GM10847 (cell line): ENCODE data around the gene TEP1.

Experiments used
- POLR2A ChIP-seq: IDR thresholded peaks from 2 replicates; pipeline ENCODE4 v1.6.1; 2011; ENCODE audit not compliant: insufficient read length; ENCODE audit errors: extremely low read depth

Gene TEP1

DNA sequence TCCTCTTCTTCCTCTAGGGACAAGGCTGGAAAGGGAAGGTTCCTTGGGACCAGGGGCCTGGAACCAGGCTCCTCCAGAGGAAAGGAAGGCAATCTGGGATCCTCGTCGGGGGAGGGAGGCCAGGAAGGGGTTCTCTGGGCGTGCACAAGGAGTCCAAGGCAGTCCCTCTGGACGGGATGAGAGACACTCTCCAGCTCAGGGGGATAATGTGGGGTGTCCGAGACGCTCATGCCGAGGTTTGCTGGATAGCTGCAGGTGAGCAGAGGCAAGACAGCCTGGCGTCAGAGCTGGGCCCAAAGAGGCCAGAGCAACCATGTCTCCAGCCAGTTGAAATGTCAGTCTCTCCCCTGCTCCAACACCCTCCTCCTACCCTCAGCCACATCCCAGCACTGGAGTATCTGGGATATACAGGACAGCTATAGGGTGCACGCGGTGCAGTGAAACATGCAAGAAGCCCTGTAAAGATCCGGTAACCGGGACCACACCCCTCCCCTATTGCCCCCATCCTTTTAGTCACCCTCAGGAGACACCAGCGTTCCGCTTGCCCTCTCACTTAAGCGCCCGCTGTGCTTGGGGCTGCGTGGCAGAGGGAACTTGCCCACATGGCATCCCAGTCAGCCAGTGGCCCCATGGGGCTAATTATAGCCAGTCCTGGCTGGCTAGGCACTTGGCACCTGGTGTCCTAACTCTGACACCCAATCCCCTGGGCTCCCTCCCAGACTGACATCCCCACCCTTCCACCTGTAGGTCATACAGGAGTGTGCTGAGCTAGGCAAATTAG lies 22.5 kb upstream of the TEP1 start, which contains the start of gene KLHL33:
TSS of gene KLHL33 (minus strand) at position 585 of the 781 bp plus-strand sequence. CDS start at position 230, 355 bp downstream.
- TF ChIP-seq POLR2A: no peak

DNA sequence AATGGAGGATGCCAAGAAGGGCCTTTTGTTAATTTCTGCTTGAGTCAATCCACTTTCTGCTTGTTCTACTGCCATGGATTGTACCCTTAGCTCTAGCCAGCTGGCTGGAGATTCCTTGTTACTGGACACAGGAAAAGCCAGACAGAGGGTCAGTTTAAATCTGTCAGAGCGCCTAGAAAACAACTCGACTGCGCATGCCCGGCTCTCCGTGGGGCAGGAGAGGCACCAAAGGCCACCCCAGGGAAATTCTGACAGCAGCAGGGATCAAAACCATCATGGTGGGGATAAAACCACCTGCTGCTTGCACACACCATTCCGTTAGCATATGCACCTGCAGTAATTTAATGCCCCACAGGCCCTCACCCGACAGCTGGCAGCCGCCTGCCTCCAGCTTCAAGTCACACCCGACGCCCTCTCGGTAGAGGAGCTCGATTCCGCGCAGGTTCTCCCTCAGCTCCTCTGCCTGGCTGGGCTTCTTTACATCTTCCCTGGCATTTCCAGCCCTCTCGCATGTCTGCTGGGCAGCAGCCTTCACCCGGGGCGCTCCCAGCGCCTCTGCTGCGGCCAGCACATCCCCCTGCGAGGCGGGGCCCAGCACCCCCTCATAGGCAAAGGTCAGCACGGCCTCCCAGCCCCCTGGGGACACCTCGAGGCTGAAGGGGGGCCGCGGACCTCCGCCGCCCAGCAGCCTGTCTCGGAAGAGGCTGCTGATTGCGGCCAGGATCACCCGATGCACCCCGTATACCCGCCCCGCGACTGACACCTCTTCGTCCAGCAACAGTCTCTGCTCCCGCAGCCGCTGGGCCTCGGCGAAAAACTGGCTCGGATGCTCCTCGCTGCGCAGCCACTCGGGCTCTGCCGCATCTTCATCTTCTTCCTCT lies 21.6 kb upstream of the TEP1 start:
- no peak for TF ChIP-seq POLR2A

DNA sequence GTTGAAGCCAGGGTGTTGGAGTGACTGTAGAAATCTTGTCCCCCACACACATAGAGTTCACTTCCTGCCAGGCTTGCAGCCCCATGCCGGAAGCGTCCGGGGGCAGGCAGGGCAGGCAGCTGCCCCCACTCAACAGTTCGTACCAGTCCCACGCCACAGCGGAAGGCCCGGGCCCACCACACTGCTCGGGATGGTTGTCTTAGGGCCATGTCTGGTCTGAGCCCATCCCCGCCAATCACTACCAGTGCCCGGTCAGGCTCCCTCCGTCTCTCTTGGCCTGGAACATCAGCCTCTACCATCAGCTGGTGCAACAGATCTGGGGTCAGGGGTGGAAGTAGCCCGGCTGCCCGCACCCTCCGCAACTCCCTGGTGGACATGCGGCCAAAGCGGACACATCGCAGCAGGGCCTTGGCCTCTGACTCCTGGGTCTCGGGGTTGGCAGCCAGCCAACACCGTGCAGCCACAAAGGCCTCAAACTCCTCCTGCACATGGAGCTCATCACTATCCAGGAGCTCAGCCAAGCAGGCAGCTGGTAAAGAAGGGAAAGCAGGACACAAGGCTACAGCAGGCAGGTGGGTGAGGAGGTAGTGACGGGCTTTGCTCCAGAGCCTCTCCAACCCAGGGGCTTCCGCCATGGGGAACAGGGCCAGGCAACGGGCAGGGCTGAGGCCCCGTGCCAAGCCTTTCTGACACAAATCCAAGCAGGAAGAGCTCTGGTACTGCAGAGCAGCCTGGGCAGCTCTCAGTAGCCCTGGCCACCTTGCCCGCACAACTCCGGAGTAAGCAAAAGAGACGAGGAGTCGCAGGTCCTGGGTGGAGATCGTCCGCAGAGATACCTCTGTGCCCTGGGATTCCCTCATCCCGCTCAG lies 16.7 kb upstream of the TEP1 start:
- no peak for TF ChIP-seq POLR2A

DNA sequence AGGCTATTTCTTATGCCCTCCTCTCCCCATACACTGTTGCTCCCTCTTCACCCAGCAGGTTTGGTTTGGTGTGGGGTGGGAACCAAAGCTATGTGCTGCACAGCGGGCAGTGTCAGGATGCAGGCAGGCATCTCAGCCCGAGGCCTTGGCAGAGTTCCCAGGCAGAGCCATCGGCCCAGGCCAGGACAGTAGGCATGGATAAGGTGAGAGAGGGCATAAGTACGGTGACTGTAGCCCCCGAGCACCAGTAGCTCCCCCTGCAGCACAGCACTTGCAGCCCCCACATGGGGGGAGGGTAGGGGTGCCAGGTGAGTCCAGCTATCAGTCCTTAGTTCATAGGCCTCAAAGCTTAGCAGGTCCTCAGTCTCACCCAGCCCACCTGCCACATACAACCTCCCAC lies 15.5 kb upstream of the TEP1 start:
- TF ChIP-seq POLR2A: no peak

DNA sequence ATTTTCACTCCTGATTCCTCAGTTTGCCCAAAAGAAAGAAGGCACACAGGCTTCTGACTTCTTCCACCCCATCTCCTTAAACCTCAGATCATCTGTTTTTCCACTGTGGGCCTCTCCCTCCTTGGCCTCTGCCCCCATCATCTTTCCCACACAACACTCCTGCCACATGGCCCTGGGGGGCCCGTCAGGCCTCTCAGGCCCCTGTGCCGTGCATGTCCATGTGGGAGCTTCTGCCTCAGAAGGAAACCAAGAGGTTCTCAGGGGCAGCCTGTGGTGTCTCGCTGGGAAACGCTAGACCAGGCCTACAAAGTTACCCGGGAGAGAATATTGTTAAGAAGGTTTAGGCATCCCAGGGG lies 14.7 kb upstream of the TEP1 start:
- no peak for TF ChIP-seq POLR2A

DNA sequence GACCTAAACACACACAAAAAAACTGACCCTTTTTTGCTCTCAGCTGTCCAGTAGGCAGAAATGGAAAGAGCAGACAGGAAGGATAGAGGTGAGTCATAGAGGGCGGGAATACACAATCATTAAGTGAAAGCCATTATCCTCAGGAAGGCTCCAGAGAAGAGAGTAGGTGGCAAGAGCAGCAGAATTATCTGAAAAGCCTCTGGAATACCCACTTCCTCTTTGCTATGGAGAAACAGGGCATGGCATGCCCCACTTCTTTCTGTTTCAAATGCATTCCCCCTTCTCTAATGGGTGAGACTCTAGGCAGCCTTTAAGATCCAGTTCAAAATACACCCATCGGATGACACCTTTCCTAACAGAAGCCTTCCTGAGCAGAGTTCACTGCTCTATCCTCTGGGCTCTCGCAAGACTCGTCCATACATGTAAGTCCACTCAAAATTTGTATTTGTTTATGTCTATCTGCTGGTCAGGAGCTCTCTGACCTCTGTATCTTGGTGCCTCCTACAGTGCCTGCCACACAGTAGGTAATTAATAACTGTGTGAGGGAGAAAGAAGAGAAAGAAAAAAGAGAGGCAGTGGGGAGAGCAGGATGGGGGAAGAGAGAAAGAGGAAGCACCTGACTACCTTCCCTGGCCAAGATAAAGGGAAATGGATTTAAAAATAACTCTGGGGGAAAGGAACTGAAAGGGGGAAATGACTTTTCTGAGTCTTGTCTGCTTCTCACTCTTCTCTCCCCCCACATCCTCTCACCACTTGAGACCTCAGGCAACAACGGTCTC lies 14.1 kb upstream of the TEP1 start:
- no peak for TF ChIP-seq POLR2A

DNA sequence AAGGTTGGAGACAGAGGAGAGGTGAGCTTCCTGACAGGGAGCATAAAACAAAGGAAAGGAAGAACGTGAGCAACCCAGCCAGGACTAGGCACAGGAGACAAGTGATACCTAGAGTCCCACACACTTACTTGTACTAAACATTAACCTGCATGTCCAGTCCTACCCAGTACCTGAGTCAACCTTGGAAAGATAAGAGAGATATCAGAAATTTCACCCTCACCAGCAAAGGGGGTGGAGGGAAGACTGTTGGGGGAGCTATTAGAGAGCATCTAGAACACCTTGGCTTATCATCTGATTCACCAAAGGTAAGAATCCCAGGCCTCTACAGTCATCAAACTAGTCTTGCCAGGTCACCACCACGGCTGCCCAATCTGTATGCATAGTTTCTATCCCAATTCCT lies 11.6 kb upstream of the TEP1 start:
- no peak for TF ChIP-seq POLR2A

DNA sequence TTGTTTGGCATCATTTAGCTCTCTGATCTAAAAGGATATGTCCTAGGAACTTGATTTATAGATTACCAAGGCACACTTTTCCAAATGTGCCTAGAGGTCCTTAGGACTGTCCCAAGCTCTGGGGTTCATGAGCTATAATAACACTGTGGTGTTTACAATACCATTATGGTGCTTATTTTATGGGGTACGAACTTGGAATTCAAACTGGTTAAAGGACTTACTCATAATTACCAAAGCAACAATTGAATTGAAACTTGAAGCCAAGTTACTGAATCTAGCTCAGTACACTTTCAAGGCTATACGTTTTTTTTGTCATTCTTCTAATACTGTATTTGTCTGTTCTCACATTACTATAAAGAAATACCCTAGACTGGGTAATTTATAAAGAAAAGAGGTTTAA lies 9.6 kb upstream of the TEP1 start:
- TF ChIP-seq POLR2A: no peak

DNA sequence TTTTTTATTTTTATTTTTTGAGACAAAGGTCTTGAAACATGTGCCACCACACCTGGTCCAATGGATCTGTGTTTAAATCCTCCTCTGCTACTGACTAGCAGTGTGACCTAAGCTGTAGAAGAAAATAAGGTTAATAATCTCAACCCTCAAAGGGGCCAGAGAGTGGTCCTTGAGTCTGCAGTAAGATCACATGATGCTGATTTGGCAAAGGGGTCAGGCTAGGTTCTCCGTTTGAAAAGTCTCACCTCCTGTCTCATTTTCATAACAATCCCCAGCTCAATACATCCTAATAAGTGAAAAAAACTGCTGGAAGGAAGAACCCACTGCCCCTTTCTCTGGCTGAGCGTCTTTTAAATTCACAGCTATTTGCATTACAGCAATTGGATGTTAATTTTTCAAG lies 8.0 kb upstream of the TEP1 start:
- TF ChIP-seq POLR2A: no peak

DNA sequence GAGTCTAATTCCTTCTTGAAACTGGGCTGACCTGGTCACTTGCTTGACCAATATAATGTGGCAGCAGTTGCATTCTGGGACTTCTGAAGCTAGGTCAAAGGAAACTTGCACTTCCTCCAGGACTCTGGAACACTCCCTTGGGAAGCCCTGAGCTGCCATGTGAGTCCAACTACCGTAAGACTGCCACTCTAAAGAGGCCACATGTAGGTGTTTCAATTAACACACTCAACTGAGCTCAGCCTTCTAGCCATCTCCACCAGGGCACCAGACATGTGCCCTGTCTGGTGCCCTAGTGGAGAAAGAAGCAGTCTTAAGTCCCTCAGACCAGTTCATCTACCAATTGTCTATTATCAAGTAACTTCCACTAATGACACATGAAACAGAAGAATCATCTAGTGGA lies 6.1 kb upstream of the TEP1 start:
- TF ChIP-seq POLR2A: no peak

DNA sequence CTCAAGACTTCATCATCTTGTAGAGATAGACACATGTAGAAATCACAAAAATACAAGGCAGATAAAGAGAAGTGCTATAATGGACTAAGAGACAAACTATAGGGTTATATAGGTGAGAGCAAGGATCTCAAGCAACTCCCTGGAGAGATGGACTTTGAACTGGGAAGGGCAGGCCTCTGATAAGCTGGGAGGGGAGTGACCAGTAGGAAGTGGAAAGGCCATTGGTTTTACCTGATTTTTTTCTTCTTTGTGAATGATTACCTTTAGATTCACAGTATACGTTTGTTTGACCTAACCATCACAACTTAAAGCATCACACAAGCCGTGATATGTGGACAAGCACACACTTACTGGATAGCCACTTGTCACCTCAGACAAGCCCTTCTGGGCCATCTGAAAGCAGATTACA lies 5.2 kb upstream of the TEP1 start:
- TF ChIP-seq POLR2A: no peak

DNA sequence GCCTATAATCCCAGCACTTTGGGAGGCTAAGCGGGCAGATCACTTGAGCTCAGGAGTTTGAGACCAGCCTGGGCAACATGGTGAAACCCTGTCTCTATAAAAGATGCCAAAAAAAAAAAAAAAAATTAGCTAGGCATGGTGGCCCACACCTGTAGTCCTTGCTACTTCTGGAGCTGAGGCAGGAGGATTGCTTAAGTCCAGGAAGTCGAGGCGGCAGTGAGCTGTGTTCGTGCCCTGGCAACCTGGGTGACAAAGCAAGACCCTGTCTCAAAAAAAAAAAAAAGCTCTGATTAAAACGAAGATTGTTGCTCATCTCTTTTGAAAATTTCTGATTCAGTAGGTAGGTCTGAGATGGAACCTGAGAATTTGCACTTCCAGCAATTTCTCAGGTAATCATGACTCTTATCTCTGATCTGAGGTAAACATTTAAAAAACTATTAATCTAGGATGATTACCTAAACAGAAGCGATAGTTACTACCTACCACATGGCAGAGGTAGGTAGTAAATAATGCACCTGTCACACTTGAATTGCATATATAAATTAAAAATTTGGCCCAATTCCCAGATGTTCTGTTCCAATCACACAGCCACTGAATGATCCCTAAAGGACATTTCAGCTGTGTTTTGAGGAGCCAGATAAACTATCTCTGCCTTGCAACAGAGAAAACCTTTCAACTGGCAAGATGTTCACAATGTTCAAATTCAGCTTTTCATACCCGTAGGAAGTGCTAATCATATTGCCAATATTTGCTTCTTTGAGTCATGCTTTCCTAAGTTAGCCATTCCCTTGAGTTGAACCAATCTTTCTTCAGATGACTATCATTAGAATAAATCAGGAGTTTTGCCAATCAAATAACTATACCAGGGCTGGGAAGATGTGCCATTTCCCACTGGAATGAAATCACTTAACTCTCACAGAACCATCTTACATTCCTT lies 4.2 kb upstream of the TEP1 start:
- TF ChIP-seq POLR2A: no peak

DNA sequence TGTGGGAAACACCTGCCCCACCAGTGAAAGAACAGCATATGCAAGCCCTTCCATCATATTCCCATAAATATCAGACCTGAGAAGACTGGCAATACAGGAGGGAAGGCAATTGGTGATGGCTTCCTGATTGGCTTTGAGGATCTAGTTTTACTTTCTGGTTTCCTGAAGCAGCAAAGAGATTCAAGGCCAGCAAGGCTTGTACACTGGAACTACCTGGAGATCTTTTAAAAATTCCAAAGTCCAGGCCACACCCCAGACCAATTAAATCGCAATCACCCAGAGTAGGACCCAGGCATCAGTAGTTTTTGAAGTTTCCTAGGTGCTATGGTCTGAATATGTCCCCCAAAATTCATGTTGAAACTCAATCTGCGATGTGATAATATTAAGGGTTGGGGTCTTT lies 2.9 kb upstream of the TEP1 start:
- no peak for TF ChIP-seq POLR2A
